HCT116 (cell line): ENCODE data around the gene UBIAD1.

ENCODE experiments used
- EZH2 ChIP-seq: fragments of 200-600 bp; sonication (generic); IDR thresholded peaks from 2 replicates; pipeline ENCODE4 v1.6.1; 2017; ENCODE audit warnings: antibody characterized with exemption, mixed run types
- EZH2phosphoT487 ChIP-seq: fragments of 200-600 bp; IDR thresholded peaks from 2 replicates; pipeline ENCODE4 v1.6.1; 2018; ENCODE audit warnings: antibody characterized with exemption, borderline replicate concordance
- POLR2A ChIP-seq: IDR thresholded peaks from 2 replicates; pipeline ENCODE4 v1.7.0; 2011; ENCODE audit warnings: borderline replicate concordance; ENCODE audit not compliant: insufficient read depth, insufficient read length; ENCODE audit errors: extremely low read depth
- POLR2AphosphoS5 ChIP-seq: IDR thresholded peaks from 2 replicates; pipeline ENCODE4 v1.6.1; 2011; ENCODE audit warnings: mild to moderate bottlenecking, low read depth, low read length, moderate library complexity
- RAD21 ChIP-seq: IDR thresholded peaks from 2 replicates; pipeline ENCODE4 v1.6.1; 2012; ENCODE audit warnings: low read depth, mild to moderate bottlenecking
- TCF7L2 ChIP-seq: IDR thresholded peaks from 2 replicates; pipeline ENCODE4 v1.7.0; 2011; ENCODE audit warnings: borderline replicate concordance, inconsistent platforms; ENCODE audit not compliant: insufficient read depth, insufficient read length; ENCODE audit errors: extremely low read depth
- ZFX ChIP-seq: fragments of 450-650 bp; IDR thresholded peaks from 2 replicates; pipeline ENCODE4 v1.6.1; 2017
- TF ChIP-seq, protein P1 (sequence below): IDR thresholded peaks from 2 replicates; pipeline ENCODE4 v1.6.1; 2012
- TF ChIP-seq, protein P2 (sequence below), 3 experiments: fragments of 200-600 bp in 1 of 3; sonication (generic) in 1 of 3; IDR thresholded peaks in 2 of 3; conservative IDR thresholded peaks in 1 of 3; 2 replicates each; pipeline ENCODE4 v1.5.1; 2012 to 2017; ENCODE audit warnings: low read depth in 2 of 3, low read length in 2 of 3, antibody characterized with exemption in 1 of 3, borderline replicate concordance in 1 of 3, control low read depth in 1 of 3, mild to moderate bottlenecking in 1 of 3, mixed read lengths in 1 of 3, mixed run types in 1 of 3, moderate library complexity in 1 of 3; ENCODE audit not compliant: insufficient read depth in 1 of 3
- TF ChIP-seq, protein P3 (sequence below): IDR thresholded peaks from 2 replicates; pipeline ENCODE4 v1.6.1; 2012; ENCODE audit warnings: low read depth
- TF ChIP-seq, protein P4 (sequence below): IDR thresholded peaks from 2 replicates; pipeline ENCODE4 v1.6.1; 2012

DNA sequence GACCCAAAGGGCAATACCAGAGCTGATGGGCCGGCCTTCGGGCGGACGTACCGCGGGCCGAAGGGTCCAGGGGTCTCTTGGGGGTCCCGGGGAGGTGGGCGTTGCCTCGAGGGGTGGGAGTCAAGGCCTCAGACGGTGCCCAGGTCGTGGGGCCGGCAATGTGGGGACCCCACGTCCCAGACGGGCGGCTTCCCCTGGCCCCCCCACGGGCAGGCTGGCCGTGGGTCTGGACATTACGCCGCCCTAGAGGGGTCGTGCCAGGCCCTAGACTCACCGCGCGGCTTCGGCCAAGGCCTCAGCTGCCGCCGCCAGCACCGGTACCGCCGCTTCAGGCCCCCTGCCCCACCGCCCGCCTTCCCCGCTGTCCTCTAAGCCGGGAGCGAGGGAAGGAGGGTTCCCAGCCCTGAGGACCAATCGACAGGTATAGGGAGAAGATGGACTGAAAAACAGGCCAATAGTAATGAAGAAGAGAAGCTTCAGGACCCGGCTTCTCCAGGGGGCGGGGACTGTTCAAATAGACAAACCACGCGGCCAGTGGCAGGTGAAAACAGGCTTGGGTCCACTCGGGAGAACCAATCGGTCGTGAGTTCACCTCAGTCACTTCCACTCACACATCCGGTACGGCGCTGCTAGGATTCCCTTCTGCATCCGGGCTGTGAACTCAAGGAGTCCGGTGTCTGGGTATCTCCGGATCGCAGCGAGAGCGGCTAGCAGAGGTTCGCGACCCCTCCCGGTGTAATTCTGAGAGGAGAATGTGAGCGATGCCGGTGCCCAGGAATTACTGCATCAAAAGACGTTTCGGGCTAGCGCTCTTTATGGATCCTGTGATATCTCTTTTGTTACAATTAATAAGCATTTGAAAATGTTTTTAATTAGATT, 10.6 kb upstream of the UBIAD1 start, which contains the start of gene MTOR:
- TF ChIP-seq, protein P1, sequence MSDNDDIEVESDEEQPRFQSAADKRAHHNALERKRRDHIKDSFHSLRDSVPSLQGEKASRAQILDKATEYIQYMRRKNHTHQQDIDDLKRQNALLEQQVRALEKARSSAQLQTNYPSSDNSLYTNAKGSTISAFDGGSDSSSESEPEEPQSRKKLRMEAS = peak; percentile 82
- TF ChIP-seq, protein P2, sequence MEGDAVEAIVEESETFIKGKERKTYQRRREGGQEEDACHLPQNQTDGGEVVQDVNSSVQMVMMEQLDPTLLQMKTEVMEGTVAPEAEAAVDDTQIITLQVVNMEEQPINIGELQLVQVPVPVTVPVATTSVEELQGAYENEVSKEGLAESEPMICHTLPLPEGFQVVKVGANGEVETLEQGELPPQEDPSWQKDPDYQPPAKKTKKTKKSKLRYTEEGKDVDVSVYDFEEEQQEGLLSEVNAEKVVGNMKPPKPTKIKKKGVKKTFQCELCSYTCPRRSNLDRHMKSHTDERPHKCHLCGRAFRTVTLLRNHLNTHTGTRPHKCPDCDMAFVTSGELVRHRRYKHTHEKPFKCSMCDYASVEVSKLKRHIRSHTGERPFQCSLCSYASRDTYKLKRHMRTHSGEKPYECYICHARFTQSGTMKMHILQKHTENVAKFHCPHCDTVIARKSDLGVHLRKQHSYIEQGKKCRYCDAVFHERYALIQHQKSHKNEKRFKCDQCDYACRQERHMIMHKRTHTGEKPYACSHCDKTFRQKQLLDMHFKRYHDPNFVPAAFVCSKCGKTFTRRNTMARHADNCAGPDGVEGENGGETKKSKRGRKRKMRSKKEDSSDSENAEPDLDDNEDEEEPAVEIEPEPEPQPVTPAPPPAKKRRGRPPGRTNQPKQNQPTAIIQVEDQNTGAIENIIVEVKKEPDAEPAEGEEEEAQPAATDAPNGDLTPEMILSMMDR (IDR thresholded peaks at IDR 0.05 in 2 of 3, conservative IDR thresholded peaks at IDR 0.05 in 1 of 3; ENCODE audit: borderline replicate concordance in 1 of 3, insufficient read depth in 1 of 3, low read depth in 2 of 3, low read length in 2 of 3) = peak in 2 of 3 experiments; percentile 23 to 29; a peak in 2 of 6 replicates
- no peak for TF ChIP-seq RAD21
- no peak for TF ChIP-seq EZH2
- TF ChIP-seq POLR2AphosphoS5 = peak; percentile 87
- TF ChIP-seq, protein P3, sequence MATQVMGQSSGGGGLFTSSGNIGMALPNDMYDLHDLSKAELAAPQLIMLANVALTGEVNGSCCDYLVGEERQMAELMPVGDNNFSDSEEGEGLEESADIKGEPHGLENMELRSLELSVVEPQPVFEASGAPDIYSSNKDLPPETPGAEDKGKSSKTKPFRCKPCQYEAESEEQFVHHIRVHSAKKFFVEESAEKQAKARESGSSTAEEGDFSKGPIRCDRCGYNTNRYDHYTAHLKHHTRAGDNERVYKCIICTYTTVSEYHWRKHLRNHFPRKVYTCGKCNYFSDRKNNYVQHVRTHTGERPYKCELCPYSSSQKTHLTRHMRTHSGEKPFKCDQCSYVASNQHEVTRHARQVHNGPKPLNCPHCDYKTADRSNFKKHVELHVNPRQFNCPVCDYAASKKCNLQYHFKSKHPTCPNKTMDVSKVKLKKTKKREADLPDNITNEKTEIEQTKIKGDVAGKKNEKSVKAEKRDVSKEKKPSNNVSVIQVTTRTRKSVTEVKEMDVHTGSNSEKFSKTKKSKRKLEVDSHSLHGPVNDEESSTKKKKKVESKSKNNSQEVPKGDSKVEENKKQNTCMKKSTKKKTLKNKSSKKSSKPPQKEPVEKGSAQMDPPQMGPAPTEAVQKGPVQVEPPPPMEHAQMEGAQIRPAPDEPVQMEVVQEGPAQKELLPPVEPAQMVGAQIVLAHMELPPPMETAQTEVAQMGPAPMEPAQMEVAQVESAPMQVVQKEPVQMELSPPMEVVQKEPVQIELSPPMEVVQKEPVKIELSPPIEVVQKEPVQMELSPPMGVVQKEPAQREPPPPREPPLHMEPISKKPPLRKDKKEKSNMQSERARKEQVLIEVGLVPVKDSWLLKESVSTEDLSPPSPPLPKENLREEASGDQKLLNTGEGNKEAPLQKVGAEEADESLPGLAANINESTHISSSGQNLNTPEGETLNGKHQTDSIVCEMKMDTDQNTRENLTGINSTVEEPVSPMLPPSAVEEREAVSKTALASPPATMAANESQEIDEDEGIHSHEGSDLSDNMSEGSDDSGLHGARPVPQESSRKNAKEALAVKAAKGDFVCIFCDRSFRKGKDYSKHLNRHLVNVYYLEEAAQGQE = no peak
- TF ChIP-seq POLR2A = no peak
- TF ChIP-seq, protein P4, sequence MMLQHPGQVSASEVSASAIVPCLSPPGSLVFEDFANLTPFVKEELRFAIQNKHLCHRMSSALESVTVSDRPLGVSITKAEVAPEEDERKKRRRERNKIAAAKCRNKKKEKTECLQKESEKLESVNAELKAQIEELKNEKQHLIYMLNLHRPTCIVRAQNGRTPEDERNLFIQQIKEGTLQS = no peak
- peak; percentile 42 for TF ChIP-seq TCF7L2
- TF ChIP-seq ZFX = peak; percentile 52; the same call in 1 of the 2 replicates
- no peak for TF ChIP-seq EZH2phosphoT487
